NCI-H2196 (cell line): ENCODE results near the gene OR6V1.
"Not testable (repeated sequence)": the region's sequence is repeated elsewhere in the genome, so short reads cannot be mapped to it uniquely, and the experiment has no call there.

Experiments used
- DNase-seq: peaks from one replicate; lab custom pipeline; 2025; ENCODE audit not compliant: unreplicated experiment; lab: John Stamatoyannopoulos, UW

Gene OR6V1

GRCh38 chr7:143042159-143042789, 9.9 kb upstream of the OR6V1 start:
- DNase-seq: no peak

GRCh38 chr7:143042790-143043271, 9.3 kb upstream of the OR6V1 start:
- no peak for DNase-seq

- no peak for DNase-seq
Observed at GRCh38 chr7:143043391-143043790, 8.8 kb upstream of the OR6V1 start.

GRCh38 chr7:143046426-143046851, 5.7 kb upstream of the OR6V1 start:
- DNase-seq: no peak

GRCh38 chr7:143047326-143047725, 4.8 kb upstream of the OR6V1 start:
- DNase-seq: no peak

GRCh38 chr7:143048827-143049226, 3.3 kb upstream of the OR6V1 start:
- DNase-seq: no peak

GRCh38 chr7:143049362-143049761, 2.8 kb upstream of the OR6V1 start:
- DNase-seq: no peak

GRCh38 chr7:143050931-143051330, 1.2 kb upstream of the OR6V1 start:
- DNase-seq: no peak

GRCh38 chr7:143054621-143055020, 2.5 kb downstream of the OR6V1 start:
- DNase-seq: no peak

- no peak for DNase-seq
Observed at GRCh38 chr7:143055754-143056153, 3.6 kb downstream of the OR6V1 start.

GRCh38 chr7:143063741-143064140, 11.6 kb downstream of the OR6V1 start:
- no peak for DNase-seq

- DNase-seq: no peak
Observed at GRCh38 chr7:143068446-143068845, 16.3 kb downstream of the OR6V1 start.

GRCh38 chr7:143069912-143070500, 17.9 kb downstream of the OR6V1 start:
- DNase-seq: no peak

- no peak for DNase-seq
Observed at GRCh38 chr7:143073556-143073955, 21.4 kb downstream of the OR6V1 start.

- no peak for DNase-seq
Observed at GRCh38 chr7:143074141-143074540, 22.0 kb downstream of the OR6V1 start.

GRCh38 chr7:143085109-143085508, 33.0 kb downstream of the OR6V1 start:
- no peak for DNase-seq

GRCh38 chr7:143085610-143086009, 33.5 kb downstream of the OR6V1 start:
- DNase-seq: not testable (repeated sequence)

- not testable (repeated sequence) for DNase-seq
Observed at GRCh38 chr7:143088549-143089231, 36.5 kb downstream of the OR6V1 start.

- DNase-seq: no peak
Observed at GRCh38 chr7:143096146-143096545, 44.0 kb downstream of the OR6V1 start.

- DNase-seq: not testable (repeated sequence)
Observed at GRCh38 chr7:143099579-143099978, 47.4 kb downstream of the OR6V1 start.
